Duodenal mucosa (tissue), 2 donors: Measurements from ENCODE around the gene CPLX1.

Experiments used
- H3K27ac ChIP-seq: one replicate; pipeline ENCODE4 v1.7.0; 2013; ENCODE audit warnings: low read depth, low read length
- H3K27me3 ChIP-seq, 2 donors: one replicate each; pipeline ENCODE4 v1.7.0; 2013; ENCODE audit warnings: low read length in 2 of 2, control low read depth in 1 of 2; ENCODE audit not compliant: insufficient read depth in 2 of 2, control insufficient read depth in 1 of 2
- H3K36me3 ChIP-seq, 2 donors: one replicate each; pipeline ENCODE4 v1.7.0; 2013; ENCODE audit warnings: low read length in 2 of 2, control low read depth in 1 of 2; ENCODE audit not compliant: insufficient read depth in 2 of 2, control insufficient read depth in 1 of 2
- H3K4me1 ChIP-seq, 2 donors: one replicate each; pipeline ENCODE4 v1.7.0; 2013; ENCODE audit warnings: low read length in 2 of 2, control low read depth in 1 of 2; ENCODE audit not compliant: insufficient read depth in 2 of 2, control insufficient read depth in 1 of 2
- H3K4me3 ChIP-seq, 2 donors: one replicate each; pipeline ENCODE4 v1.7.0; 2013; ENCODE audit warnings: low read length in 2 of 2, low read depth in 1 of 2
- H3K9ac ChIP-seq, 2 donors: one replicate each; pipeline ENCODE4 v1.7.0; 2013; ENCODE audit warnings: low read length in 2 of 2, low read depth in 1 of 2
- H3K9me3 ChIP-seq, 2 donors: one replicate each; pipeline ENCODE4 v1.7.0; 2013; ENCODE audit warnings: low read length in 2 of 2, control low read depth in 1 of 2; ENCODE audit not compliant: control insufficient read depth in 1 of 2

The CPLX1 gene

GRCh38 chr4:845836-846251, 19.9 kb upstream of the CPLX1 start:
- H3K4me3 ChIP-seq = no peak overlapping the region
- H3K27ac ChIP-seq = no peak overlapping the region
- no peaks in the 10 kb centered on the region for H3K4me1 ChIP-seq
- no peak overlapping the region for H3K9ac ChIP-seq
- H3K27me3 ChIP-seq = no peaks in the 10 kb centered on the region
- peaks cover 7 to 28% of the 10 kb centered on the region in 2 donors for H3K36me3 ChIP-seq
- H3K9me3 ChIP-seq = peaks cover 0 to 3% of the 10 kb centered on the region in 2 donors

DNA sequence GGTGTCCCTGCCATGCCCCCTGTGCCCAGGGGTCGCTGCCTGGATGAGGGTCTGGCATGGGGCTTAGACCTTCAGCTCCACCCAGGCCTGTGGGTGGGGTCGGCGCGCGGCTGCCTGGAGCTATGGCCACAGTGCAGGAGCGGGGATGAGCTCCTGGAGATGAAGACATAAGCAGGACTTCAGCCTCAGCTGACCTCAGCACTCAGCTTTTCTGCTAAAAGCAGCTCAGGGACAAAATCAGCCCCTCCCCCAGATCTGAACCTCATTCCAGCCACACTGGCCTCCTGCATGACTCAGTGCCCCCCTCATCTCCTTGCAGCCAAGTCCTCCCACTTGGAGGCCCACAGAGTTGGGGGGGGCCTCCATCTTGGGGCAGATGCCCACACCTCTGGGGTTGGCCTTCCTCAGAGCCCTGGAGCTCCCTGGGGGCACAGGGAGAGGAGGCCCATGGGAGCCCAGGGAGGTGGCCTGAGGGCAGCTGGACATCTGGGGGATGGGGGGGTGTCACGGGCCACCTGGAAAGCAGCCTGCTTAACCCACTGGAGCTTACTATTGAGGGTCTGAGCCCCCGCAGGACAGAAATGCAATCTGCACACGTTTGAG, 19.4 kb upstream of the CPLX1 start:
- no peaks in the 10 kb centered on the region for H3K4me1 ChIP-seq
- peaks cover 7 to 22% of the 10 kb centered on the region in 2 donors for H3K36me3 ChIP-seq
- H3K27me3 ChIP-seq = no peaks in the 10 kb centered on the region
- H3K4me3 ChIP-seq = no peak overlapping the region
- no peak overlapping the region for H3K9ac ChIP-seq
- no peak overlapping the region for H3K27ac ChIP-seq
- peaks cover 0 to 3% of the 10 kb centered on the region in 2 donors for H3K9me3 ChIP-seq

DNA sequence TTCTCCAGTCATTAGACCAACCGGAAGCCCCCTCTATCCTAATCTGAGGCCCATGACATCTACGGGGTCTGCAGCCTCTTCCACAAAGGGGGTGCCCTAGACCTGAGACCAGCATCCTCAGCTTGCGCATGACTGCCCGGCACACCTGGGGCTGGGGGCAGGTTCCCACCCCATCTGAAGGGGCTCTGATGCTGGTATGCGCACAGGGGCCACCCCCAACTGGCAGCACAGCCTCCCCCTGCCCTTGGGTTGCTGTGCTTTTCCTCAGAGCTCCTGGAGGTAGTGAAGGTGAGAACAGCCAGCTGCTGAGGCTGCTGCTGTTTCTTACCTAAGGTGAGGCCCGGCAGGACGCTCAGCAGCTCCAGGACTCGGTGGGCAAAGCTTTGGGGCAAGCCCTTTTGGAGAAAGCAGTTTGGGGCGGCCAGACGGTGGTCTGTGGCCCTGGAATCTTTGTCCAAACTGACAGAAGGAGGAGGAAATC, 18.9 kb upstream of the CPLX1 start:
- Histone ChIP-seq H3K4me1 (no peaks in the 10 kb centered on the region), H3K4me3 (no peak overlapping the region), H3K9ac (no peak overlapping the region), H3K27ac (no peak overlapping the region), H3K9me3 (peaks cover 0 to 3% of the 10 kb centered on the region in 2 donors), H3K27me3 (no peaks in the 10 kb centered on the region), H3K36me3 (peaks cover 6 to 17% of the 10 kb centered on the region in 2 donors)

DNA sequence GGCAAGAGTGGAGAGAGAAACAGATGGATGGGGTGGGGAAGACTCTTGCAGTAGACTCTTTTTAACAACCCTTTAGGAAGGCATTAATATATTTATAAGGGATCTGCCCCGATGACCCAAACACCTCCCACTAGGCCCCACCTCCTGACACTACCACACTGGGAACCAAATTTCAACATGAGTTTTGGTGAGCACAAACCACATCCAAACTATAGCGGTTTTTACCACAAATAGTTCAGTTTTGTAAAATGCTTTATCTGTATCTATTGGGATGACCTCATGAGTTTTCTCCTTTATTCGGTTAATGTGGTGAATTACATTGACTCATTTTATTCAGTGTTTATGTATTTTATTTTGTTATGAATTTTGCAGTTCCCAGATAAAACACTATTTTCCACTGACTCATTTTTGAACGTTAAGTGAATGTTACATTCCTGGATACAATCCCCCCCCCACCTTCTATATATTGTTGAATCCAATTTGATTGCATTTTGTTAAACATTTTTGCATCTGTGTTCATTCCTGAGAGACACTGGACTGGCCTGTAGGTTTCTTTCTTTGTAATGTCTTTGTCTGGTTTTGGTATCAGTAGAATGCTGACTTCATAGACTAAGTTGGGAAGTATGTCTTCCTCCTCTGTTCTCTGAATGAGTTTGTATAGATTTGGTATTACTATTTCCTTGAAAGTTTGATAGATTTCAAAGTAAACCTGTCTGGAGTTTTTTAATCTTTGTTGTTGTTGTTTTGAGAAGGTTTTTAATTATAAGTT, 13.9 kb upstream of the CPLX1 start:
- H3K4me1 ChIP-seq = no peaks in the 10 kb centered on the region
- no peak overlapping the region for H3K9ac ChIP-seq
- no peak overlapping the region for H3K27ac ChIP-seq
- H3K9me3 ChIP-seq = peaks cover 14% of the 10 kb centered on the region in 2 donors
- H3K36me3 ChIP-seq = peaks cover 0 to 4% of the 10 kb centered on the region in 2 donors
- no peak overlapping the region for H3K4me3 ChIP-seq
- H3K27me3 ChIP-seq = no peaks in the 10 kb centered on the region

GRCh38 chr4:837772-838171, 11.8 kb upstream of the CPLX1 start:
- no peaks in the 10 kb centered on the region for H3K4me1 ChIP-seq
- H3K9me3 ChIP-seq = peaks cover 11 to 14% of the 10 kb centered on the region in 2 donors
- no peak overlapping the region for H3K9ac ChIP-seq
- H3K27me3 ChIP-seq = peaks cover 4 to 5% of the 10 kb centered on the region in 2 donors
- no peak overlapping the region for H3K27ac ChIP-seq
- H3K36me3 ChIP-seq = no peaks in the 10 kb centered on the region
- H3K4me3 ChIP-seq = no peak overlapping the region

GRCh38 chr4:836750-837301, 10.9 kb upstream of the CPLX1 start:
- no peak overlapping the region for H3K27ac ChIP-seq
- no peak overlapping the region for H3K4me3 ChIP-seq
- no peak overlapping the region for H3K9ac ChIP-seq
- peaks cover 4 to 7% of the 10 kb centered on the region in 2 donors for H3K27me3 ChIP-seq
- peaks cover 11 to 14% of the 10 kb centered on the region in 2 donors for H3K9me3 ChIP-seq
- H3K36me3 ChIP-seq = no peaks in the 10 kb centered on the region
- no peaks in the 10 kb centered on the region for H3K4me1 ChIP-seq

DNA sequence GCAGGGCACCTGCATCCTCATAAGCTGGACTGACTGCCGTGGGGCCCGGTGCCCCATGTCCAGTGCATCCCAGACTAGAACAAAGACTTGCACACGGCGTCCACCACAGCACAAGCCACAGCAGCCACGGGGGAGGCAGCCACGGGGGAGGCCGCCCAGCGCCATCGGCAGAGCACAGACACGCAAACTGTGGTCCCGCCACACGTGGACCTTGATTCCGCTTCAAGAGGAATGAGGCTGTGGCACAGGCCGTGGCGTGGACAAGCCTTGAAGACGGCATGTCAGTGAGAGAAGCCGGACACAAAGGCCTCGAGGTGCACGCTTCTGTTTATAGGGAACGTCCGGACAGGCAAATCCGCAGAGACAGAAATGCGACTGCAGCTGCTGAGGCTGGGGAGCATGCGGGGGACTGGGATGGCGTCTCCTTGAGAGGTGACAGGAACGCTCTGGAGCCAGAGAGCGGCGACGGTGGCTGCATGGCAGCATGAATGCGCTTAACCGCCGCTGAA, 10.1 kb upstream of the CPLX1 start:
- Histone ChIP-seq H3K27me3 (peaks cover 4 to 7% of the 10 kb centered on the region in 2 donors), H3K4me1 (no peaks in the 10 kb centered on the region), H3K4me3 (no peak overlapping the region), H3K9ac (no peak overlapping the region), H3K9me3 (peaks cover 17 to 19% of the 10 kb centered on the region in 2 donors), H3K27ac (no peak overlapping the region), H3K36me3 (no peaks in the 10 kb centered on the region)

GRCh38 chr4:835148-836002, 9.4 kb upstream of the CPLX1 start:
- Histone ChIP-seq H3K27me3 (peaks cover 7 to 9% of the 10 kb centered on the region in 2 donors), H3K36me3 (no peaks in the 10 kb centered on the region), H3K9me3 (peaks cover 17 to 19% of the 10 kb centered on the region in 2 donors), H3K27ac (no peak overlapping the region), H3K4me3 (no peak overlapping the region), H3K4me1 (no peaks in the 10 kb centered on the region), H3K9ac (no peak overlapping the region)

DNA sequence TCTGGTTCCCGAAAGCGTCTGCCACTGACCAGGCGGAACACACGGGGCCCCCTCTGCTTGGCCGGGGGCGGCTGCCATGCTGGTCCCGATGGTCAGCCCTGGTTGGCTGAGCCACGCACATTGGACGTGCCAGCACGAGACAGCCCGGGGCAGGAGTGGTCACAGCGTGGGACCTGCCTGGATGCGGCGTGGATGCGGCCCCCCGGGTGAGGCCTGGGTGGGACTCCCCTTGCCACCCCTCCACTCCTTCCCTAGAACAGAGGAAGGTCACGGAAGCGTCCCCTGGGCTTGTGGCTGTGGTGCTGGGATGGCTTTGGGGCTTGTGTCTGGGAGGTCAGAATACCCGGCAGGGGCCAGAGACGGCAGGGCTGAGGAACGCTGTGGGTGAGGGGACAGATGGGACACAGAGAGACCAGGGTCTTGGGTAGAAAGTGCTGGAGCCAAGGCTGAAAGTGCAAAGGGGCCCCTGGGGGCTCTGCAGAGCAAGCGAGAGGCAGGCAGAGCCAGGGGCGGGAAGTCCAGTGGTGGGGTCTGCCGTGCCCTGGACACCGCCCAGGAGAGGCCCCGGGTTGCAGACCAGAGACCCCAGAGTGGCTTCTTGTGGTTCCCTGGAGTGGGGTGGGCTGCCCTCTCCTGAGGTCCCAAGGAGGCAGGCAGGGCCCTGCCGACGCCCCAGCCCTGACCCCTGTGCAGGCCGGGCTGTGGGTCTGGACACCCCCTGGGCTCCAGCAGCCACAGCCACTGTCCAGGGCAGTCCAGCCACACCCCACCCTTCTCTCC, 8.6 kb upstream of the CPLX1 start:
- H3K27ac ChIP-seq = no peak overlapping the region
- no peak overlapping the region for H3K9ac ChIP-seq
- no peaks in the 10 kb centered on the region for H3K4me1 ChIP-seq
- H3K4me3 ChIP-seq = no peak overlapping the region
- peaks cover 7 to 11% of the 10 kb centered on the region in 2 donors for H3K27me3 ChIP-seq
- H3K36me3 ChIP-seq = no peaks in the 10 kb centered on the region
- peaks cover 17 to 19% of the 10 kb centered on the region in 2 donors for H3K9me3 ChIP-seq
